Retina (tissue), 1 donor: ENCODE data around the gene ENTPD8.
"Not testable (repeated sequence)": the region's sequence is repeated elsewhere in the genome, so short reads cannot be mapped to it uniquely, and the experiment has no call there.

ENCODE experiments used
- DNase-seq: peaks from one replicate; pipeline ENCODE4 v3.0.0-alpha.2; 2016

The ENTPD8 gene

GRCh38 chr9:137390553-137391410 is 50.4 kb downstream of the ENTPD8 start:
- DNase-seq, result no peak

DNA sequence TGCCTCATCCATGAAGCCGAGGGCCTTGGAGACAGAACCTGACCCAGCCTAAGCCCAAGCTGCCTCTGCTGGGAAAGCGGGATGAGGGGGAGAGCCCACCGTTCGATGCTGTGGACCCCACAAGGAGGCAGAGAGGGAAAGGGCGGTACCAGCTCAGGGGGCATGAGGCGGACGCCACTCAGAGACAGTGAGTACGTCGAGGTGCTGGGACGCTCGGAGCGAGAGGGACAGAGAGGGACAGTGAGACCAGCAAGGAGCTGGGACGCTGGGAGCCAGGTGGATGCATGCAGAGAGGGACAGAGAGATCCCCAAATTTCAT is 51.8 kb downstream of the ENTPD8 start:
- no peak for DNase-seq

DNA sequence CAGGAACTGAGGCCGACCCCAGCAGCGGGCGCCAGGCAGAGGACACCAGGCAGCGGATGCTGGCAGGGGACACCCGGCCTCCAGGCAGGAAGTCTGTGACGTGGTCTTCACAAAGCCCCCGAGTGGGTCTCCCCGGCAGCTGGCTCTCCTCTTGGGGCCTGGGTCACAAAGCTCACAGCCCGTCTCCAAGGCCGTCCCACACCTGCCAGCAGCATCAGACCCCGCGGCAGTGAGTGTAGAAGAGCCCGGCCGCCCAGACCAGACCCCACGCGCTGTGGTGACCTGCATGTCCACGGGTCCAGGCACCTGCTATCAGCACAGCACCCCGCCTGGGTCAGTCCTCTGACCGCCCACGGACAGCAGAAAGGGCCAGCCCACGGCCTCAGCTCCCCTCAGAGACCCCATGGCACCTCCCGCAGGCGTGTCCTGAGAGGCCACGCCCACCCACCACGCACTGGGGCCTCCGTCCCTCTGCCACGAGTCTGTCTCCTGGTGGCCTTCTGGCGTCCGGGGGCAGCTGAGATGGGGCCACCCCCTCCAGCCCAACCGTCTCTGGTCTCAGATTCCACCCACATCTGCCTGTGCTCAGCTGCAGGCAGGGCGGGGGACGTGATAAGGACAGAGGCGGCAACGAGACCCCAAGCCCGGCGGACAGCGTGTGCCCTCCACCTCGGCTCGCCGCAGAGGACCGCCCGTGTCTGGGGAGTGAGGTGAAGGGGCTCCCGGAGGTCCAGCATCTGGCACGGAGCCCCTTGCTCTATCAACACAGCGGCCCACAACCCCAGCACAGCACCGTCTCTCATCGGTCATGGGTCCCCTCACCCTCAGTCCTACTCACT is 52.3 kb downstream of the ENTPD8 start:
- no peak for DNase-seq

- DNase-seq, result no peak
These were observed 53.1 kb downstream of the ENTPD8 start for GRCh38 chr9:137387891-137388560.

DNA sequence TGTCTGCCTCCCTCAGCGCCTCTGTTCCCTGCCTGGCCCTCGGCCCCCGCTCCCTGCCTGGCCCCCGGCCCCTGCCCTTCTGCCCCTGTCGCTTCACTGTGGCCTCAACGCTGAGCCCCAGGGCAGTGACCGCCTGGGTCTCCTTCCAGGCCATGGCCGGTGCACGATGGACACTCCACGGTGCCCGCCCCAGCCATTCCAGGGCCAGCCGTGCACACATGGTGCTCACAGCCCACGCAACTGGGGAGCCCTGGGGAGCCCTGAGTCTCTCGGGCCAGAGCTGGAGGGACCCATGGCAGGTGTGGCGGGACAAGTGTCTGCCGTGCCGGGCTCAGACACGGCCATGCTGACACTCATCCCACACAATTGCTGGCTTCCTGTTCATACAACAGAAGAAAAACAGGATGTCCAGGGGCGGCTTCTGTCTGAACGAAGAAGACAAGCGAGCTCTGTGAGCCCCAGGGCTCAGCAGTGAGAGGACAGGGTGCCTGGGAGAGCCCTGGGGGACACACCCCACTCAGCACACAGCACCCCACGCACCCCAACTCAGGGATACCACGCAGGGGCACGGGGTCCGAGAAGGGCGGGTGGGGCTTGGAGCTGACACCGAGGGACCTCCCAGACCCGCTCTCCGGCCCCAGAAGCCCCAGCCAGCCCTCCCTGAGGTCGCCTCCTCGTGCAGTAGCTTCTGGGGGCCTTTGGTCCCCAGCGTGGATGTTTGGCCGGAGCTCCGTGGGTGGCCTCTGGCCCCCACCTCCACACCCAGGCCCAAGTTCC is 53.9 kb downstream of the ENTPD8 start:
- no peak for DNase-seq

DNA sequence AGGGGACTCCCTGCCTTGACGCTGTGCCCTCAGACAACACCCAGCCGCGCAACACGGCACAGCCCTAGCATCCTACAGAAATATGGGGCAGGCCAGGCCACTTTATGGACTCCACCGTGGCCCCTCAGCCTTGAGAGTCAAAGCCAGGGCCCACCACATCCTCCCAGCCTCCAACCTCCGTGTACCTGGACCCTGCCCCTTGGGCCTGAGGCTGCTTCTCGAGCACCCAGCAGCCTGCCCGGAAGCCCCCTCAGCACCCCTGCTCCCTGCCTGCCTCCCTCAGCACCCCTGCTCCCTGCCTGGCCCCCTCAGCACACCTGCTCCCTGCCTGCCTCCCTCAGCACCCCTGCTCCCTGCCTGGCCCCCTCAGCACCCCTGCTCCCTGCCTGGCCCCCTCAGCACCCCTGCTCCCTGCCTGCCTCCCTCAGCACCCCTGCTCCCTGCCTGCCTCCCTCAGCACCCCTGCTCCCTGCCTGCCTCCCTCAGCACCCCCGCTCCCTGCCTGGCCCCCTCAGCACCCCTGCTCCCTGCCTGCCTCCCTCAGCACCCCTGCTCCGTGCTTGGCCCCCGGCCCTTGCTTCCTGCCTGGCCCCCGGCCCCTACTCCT is 54.5 kb downstream of the ENTPD8 start:
- not testable (repeated sequence) for DNase-seq

DNA sequence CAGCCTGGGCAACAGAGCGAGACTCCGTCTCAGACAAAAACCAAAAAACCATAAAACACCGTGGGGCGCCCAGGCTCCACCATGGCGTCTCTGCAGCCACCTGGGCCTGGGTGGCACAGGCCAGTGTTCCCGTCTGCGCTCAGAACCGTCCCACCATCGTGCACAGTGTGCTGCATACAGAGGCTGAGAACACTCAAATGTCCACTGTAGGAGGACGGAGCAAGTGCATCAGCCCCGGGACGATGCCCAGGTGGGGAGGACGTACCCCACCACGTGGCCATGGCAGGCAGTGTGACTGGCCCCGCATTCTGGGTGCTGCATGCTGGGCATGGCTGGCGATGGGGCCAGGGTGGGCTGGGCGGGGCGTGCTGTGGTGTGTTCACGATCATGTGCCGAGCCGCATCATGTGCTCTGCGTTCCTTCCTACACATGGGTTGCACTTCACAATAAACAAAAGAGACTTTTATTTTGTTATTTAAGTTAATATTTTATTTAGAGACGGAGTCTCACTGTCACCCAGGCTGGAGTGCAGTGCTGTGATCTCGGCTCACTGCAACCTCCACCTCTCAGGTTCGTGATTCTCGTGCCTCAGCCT is 56.0 kb downstream of the ENTPD8 start:
- no peak for DNase-seq
